Activated B cell treated with CpG ODN at 0.5 μM for 24 hours (primary cell): ENCODE results near the gene MT1F. TPM values are rescaled to one million over a fixed set of nuclear protein-coding genes. Genes with fewer than 3 reads are reported as not detected.

Experiments used
- ATAC-seq: fragments of 200-7000 bp; cut with Tn5 transposase; one replicate; pipeline ENCODE4 v1.10.0; 2021; ENCODE audit warnings: low read depth, mild to moderate bottlenecking, moderate library complexity
- CTCF ChIA-PET: fragments of 350-600 bp; sonication (Branson Sonifier 250); formaldehyde crosslinking; loops from one replicate; lab custom pipeline; 2021; ENCODE audit warnings: antibody characterized with exemption; lab: Charles Lee
- POLR2A ChIA-PET: fragments of 350-600 bp; sonication (Branson Sonifier 250); formaldehyde crosslinking; loops from one replicate; lab custom pipeline; 2021; ENCODE audit warnings: antibody characterized with exemption; lab: Charles Lee
- DNase-seq: peaks from one replicate; pipeline ENCODE4 v3.0.0; 2022
- H3K27ac Mint-ChIP-seq: one replicate; pipeline ENCODE4 v1.8.0; 2020; ENCODE audit warnings: mixed read lengths
- H3K27me3 Mint-ChIP-seq: one replicate; pipeline ENCODE4 v1.8.0; 2021; ENCODE audit warnings: mixed read lengths
- H3K36me3 Mint-ChIP-seq: one replicate; pipeline ENCODE4 v1.8.0; 2021; ENCODE audit warnings: low read depth, mixed read lengths
- H3K4me1 Mint-ChIP-seq: one replicate; pipeline ENCODE4 v1.8.0; 2021; ENCODE audit warnings: mixed read lengths
- H3K4me3 Mint-ChIP-seq: one replicate; pipeline ENCODE4 v1.8.0; 2020; ENCODE audit warnings: mild to moderate bottlenecking, mixed read lengths
- H3K9me3 Mint-ChIP-seq: one replicate; pipeline ENCODE4 v1.8.0; 2020; ENCODE audit warnings: mixed read lengths
- CTCF ChIP-seq: fragments of 200-600 bp; IDR thresholded peaks from one replicate; pipeline ENCODE4 v1.8.0; 2022; ENCODE audit warnings: antibody characterized with exemption, mild to moderate bottlenecking
- intact Hi-C: fragments of 100-400 bp; cut with micrococcal nuclease; formaldehyde crosslinking; loops from one replicate; pipeline ENCODE4 v1.15.1; 2024
- total RNA-seq: library from RNA; stranded (reverse); gene quantifications from 2 replicates; pipeline ENCODE4 v1.2.3, GENCODE V29; 2022

Gene MT1F
- total RNA-seq, 1 donor from 2014 or later, result 21.4 TPM

- no peak for TF ChIP-seq CTCF
- DNase-seq (no peak), ATAC-seq (no peak)
- H3K9me3 Mint-ChIP-seq, result no peaks in the 10 kb centered on the region
- no peaks in the 10 kb centered on the region for H3K36me3 Mint-ChIP-seq
- ChIA-PET POLR2A (no interaction called here), CTCF (interaction anchor here (0.6 to 1.1 kb wide), 2 partner anchors 163 to 596 kb away, joined by 3 read pairs; no protein-coding TSS in a partner anchor)
- no peak overlapping the region for H3K4me3 Mint-ChIP-seq
- H3K27me3 Mint-ChIP-seq, result peaks cover 17% of the 10 kb centered on the region
- no peak overlapping the region for H3K27ac Mint-ChIP-seq
- H3K4me1 Mint-ChIP-seq, result peaks cover 20% of the 10 kb centered on the region
- intact Hi-C loops, result no loop called here
Observed at GRCh38 chr16:56679078-56679730, 21.4 kb downstream of the MT1F start.

- no peaks in the 10 kb centered on the region for H3K36me3 Mint-ChIP-seq
- CTCF ChIA-PET, result interaction anchor here (0.6 kb wide), 1 partner anchor 596 kb away, joined by 3 read pairs; no protein-coding TSS in a partner anchor
- ATAC-seq, result no peak
- H3K4me1 Mint-ChIP-seq, result peaks cover 20% of the 10 kb centered on the region
- H3K4me3 Mint-ChIP-seq, result no peak overlapping the region
- TF ChIP-seq CTCF, result no peak
- no peak overlapping the region for H3K27ac Mint-ChIP-seq
- intact Hi-C loops, result loop anchor here (5.0 kb wide), 3 partner anchors 38 to 163 kb away; no protein-coding TSS in a partner anchor
- POLR2A ChIA-PET, result no interaction called here
- peaks cover 11% of the 10 kb centered on the region for H3K27me3 Mint-ChIP-seq
- no peak for DNase-seq
- H3K9me3 Mint-ChIP-seq, result no peaks in the 10 kb centered on the region
Observed at GRCh38 chr16:56679818-56680217, 22.1 kb downstream of the MT1F start.

GRCh38 chr16:56681939-56682702 lies 24.4 kb downstream of the MT1F start, which contains the start of gene MT1X:
TSS of gene MT1X (plus strand) at chr16:56682470. CDS start at chr16:56682541, 71 bp downstream.
- Mint-ChIP-seq H3K27ac (peak within 1 kb of the TSS; percentile 84), H3K27me3 (peaks cover 3% of the 10 kb centered on the region), H3K4me1 (peaks cover 11% of the 10 kb centered on the region), H3K4me3 (peak within 1 kb of the TSS; percentile 93), H3K9me3 (no peaks in the 10 kb centered on the region), H3K36me3 (no peaks in the 10 kb centered on the region)
- no peak for TF ChIP-seq CTCF
- CTCF ChIA-PET, result interaction anchor here (1.8 kb wide), 1 partner anchor 20 kb away, joined by 7 read pairs; no protein-coding TSS in a partner anchor
- intact Hi-C loops, result loop anchor here (1.0 to 5.0 kb wide), 8 partner anchors 21 to 165 kb away; partner anchors contain the start of genes MT1F, MT2A and NUP93
- DNase-seq, result peak; percentile 85
- POLR2A ChIA-PET, result interaction anchor here (0.6 to 1.8 kb wide), 9 partner anchors 14 to 188 kb away, joined by 3 to 9 read pairs (median 4); partner anchors contain the start of genes MT1F and MT2A
- ATAC-seq, result peak; percentile 98

- POLR2A ChIA-PET, result interaction anchor here (0.6 to 1.8 kb wide), 11 partner anchors 13 to 187 kb away, joined by 3 to 9 read pairs (median 4); partner anchors contain the start of genes MT1F and MT2A
- ATAC-seq, result no peak
- no peak for TF ChIP-seq CTCF
- intact Hi-C loops, result loop anchor here (1.0 to 5.0 kb wide), 8 partner anchors 20 to 166 kb away; partner anchors contain the start of genes MT1F, MT2A and NUP93
- Mint-ChIP-seq H3K9me3 (no peaks in the 10 kb centered on the region), H3K4me1 (peaks cover 11% of the 10 kb centered on the region), H3K27ac (peak overlapping the region; percentile 84), H3K4me3 (peak overlapping the region; percentile 93), H3K36me3 (no peaks in the 10 kb centered on the region), H3K27me3 (peaks cover 6% of the 10 kb centered on the region)
- no peak for DNase-seq
- CTCF ChIA-PET, result interaction anchor here (1.8 kb wide), 1 partner anchor 19 kb away, joined by 7 read pairs; no protein-coding TSS in a partner anchor
Observed at GRCh38 chr16:56682703-56683397, 25.1 kb downstream of the MT1F start.
